Measurements from ENCODE around the gene BOLA2. TPM values are rescaled to one million over a fixed set of nuclear protein-coding genes. Genes with fewer than 3 reads are reported as not detected.
"Not testable (repeated sequence)": the region's sequence is repeated elsewhere in the genome, so short reads cannot be mapped to it uniquely, and the experiment has no call there.

BOLA2 gene
- 10 to 100 TPM; 12.0 to 14.6 TPM for total RNA-seq

- not testable (repeated sequence) for H3K27me3 Mint-ChIP-seq (ENCODE audit: low read depth); H3K27ac Mint-ChIP-seq; DNase-seq; H3K4me3 Mint-ChIP-seq; H3K9me3 Mint-ChIP-seq; H3K36me3 Mint-ChIP-seq (ENCODE audit: insufficient read depth in 2 of 2); H3K4me1 Mint-ChIP-seq (ENCODE audit: low read depth)
- ATAC-seq (replicated peaks in 1 of 2), result peak; percentile 89
Observed at GRCh38 chr16:29454269-29454668, at the start of gene BOLA2, which contains the start of gene SLX1B. Gene BOLA2, minus strand, starts transcription at chr16:29454351. Its CDS starts 98 bp downstream, at chr16:29454253. Gene SLX1B, plus strand, starts transcription at chr16:29454533.

DNA sequence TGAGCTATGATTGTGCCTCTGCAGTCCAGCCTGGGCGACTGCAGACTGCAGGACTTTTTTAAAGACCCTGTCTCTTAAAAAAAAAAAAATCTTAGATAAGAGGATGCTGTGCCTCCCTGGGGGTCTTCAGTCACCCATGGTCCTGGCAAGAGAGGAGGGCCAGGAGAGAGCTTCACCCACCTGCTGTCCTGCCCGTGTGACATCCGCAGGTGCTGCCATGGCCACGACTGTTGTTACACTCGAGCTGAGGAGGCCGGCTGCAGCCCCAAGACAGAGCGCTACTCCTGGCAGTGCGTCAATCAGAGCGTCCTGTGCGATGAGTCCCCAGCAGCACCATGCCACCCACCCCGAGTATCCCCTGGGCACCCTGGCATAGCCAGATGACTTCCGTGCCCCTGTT is 28.1 kb upstream of the BOLA2 start:
- H3K9me3 Mint-ChIP-seq; ATAC-seq (replicated peaks in 1 of 2); H3K4me3 Mint-ChIP-seq; H3K4me1 Mint-ChIP-seq (ENCODE audit: low read depth); H3K27ac Mint-ChIP-seq; H3K36me3 Mint-ChIP-seq (ENCODE audit: insufficient read depth in 2 of 2); H3K27me3 Mint-ChIP-seq (ENCODE audit: low read depth): not testable (repeated sequence)
- peak in 1 of 2 donors; percentile 0 for DNase-seq

DNA sequence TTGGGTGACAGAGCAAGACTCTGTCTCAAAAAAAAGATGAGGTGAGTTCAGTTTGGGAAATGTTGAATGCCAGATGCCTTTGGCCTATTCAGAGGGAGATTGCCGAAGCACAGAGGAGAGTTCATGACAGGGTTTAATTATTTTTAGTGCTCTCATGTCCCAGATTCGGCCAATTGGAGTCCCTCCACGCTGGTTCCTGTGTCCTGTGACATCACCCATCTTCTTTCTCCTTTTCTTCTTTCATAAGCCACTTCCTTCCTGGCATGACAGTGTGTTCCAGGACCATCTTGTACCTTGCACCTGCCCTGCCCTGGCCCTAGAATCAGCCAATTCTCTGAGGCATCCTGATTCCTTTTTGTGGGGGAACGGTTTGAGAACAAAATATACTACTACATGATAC is 17.9 kb upstream of the BOLA2 start:
- H3K4me3 Mint-ChIP-seq; H3K27ac Mint-ChIP-seq; H3K27me3 Mint-ChIP-seq (ENCODE audit: low read depth); H3K9me3 Mint-ChIP-seq; DNase-seq; H3K36me3 Mint-ChIP-seq (ENCODE audit: insufficient read depth in 2 of 2); H3K4me1 Mint-ChIP-seq (ENCODE audit: low read depth): not testable (repeated sequence)
- peak; percentile 8 to 61 for ATAC-seq (replicated peaks in 1 of 2)

- not testable (repeated sequence) for ATAC-seq (replicated peaks in 1 of 2); H3K4me3 Mint-ChIP-seq; H3K4me1 Mint-ChIP-seq (ENCODE audit: low read depth); H3K27ac Mint-ChIP-seq; H3K27me3 Mint-ChIP-seq (ENCODE audit: low read depth); H3K36me3 Mint-ChIP-seq (ENCODE audit: insufficient read depth in 2 of 2); H3K9me3 Mint-ChIP-seq
- peak in 1 of 2 donors; percentile 1 for DNase-seq
Observed at GRCh38 chr16:29469660-29470059, 15.5 kb upstream of the BOLA2 start.

DNA sequence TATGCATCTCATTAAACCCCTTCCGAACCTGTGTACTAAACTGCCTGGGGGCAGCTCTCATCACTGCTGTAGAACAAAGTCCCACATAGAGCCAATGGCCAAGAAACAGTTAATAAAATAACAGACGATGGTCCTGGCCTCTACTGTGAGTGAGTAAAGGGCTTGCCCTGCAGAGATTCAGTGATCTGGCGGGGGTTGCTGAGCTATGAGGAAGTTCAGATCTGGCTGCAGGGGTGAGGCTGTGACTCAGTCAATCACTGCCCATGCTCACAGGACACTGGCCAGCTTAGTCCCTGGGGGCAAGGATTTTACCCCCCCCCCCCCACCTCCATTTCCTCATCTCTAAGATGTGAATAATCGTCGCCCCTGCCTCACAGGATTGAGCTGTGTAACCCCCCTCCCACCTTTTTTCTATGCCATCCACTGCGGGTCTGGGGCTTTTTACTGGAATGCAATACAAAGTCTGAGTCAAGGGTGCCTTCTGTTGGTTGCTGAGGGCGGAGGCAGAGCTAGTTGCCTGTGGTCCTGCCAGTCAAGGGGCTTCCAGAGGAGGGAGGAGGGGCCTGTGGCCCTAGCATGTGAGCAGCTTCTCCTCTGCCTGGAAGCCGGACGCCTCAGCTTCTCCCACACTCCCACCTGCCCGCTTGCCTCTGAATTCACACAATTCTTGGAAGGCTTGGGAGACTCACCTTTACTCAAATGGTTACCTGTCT is 13.7 kb upstream of the BOLA2 start:
- not testable (repeated sequence) for H3K27ac Mint-ChIP-seq; H3K9me3 Mint-ChIP-seq; H3K4me3 Mint-ChIP-seq; H3K36me3 Mint-ChIP-seq (ENCODE audit: insufficient read depth in 2 of 2); DNase-seq; H3K27me3 Mint-ChIP-seq (ENCODE audit: low read depth); H3K4me1 Mint-ChIP-seq (ENCODE audit: low read depth)
- ATAC-seq (replicated peaks in 1 of 2), result peak; percentile 42 to 45

- H3K4me1 Mint-ChIP-seq (ENCODE audit: low read depth); H3K36me3 Mint-ChIP-seq (ENCODE audit: insufficient read depth in 2 of 2); H3K27me3 Mint-ChIP-seq (ENCODE audit: low read depth); DNase-seq; H3K27ac Mint-ChIP-seq; H3K9me3 Mint-ChIP-seq; H3K4me3 Mint-ChIP-seq: not testable (repeated sequence)
- ATAC-seq (replicated peaks in 1 of 2), result peak; percentile 52 to 62
Observed at GRCh38 chr16:29466904-29467303, 12.8 kb upstream of the BOLA2 start.

GRCh38 chr16:29465985-29466824 is 12.1 kb upstream of the BOLA2 start:
- H3K36me3 Mint-ChIP-seq (ENCODE audit: insufficient read depth in 2 of 2); H3K4me3 Mint-ChIP-seq; DNase-seq; H3K27me3 Mint-ChIP-seq (ENCODE audit: low read depth); H3K27ac Mint-ChIP-seq; H3K9me3 Mint-ChIP-seq; H3K4me1 Mint-ChIP-seq (ENCODE audit: low read depth): not testable (repeated sequence)
- peak; percentile 47 to 69 for ATAC-seq (replicated peaks in 1 of 2)

- DNase-seq; H3K9me3 Mint-ChIP-seq; H3K27me3 Mint-ChIP-seq (ENCODE audit: low read depth); H3K4me3 Mint-ChIP-seq; H3K27ac Mint-ChIP-seq; ATAC-seq (replicated peaks in 1 of 2); H3K36me3 Mint-ChIP-seq (ENCODE audit: insufficient read depth in 2 of 2); H3K4me1 Mint-ChIP-seq (ENCODE audit: low read depth): not testable (repeated sequence)
Observed at GRCh38 chr16:29460647-29461030, 6.5 kb upstream of the BOLA2 start.

DNA sequence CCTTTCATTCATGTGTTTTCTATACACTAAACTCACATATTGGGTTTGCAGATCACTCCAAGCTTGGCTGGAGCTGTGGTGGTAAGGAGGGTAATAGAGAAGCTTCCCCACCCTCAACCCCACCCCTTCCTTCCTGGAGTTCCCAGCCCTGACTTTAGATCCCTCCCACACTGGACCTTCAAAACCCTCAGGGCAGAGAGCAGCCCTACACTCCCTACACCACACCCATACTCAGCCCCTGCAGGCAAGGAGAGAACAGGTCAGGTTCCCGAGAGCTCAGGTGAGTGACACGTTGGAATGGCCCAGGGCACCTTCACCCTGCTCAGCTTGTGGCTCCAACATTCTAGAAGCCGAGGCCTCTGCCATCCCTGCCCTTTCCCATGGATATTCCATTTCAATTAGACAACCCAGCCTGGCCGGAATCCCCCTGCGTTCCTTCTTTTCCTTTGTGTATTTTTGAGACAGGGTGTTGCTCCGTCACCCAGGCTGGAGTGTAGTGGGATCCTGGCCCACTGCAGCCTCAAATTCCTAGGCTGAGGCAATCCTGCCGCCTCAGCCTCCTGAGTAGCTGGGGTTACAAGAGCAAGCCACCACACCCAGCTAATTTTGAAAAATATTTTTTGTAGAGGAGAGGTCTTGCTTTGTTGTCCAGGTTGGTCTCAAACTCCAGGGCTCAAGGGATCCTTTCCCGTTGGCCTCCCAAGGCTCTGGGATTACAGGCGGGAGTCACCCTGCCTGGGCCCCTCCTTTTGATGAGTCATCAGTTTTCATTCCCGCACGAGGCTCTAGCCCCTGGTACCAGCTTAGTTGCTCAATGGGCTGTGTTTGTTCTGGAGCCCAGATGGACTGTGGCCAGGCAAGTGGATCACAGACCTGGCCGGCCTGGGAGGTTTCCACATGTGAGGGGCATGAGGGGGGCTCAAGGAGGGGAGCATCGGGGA is 5.8 kb upstream of the BOLA2 start, which contains the start of gene SULT1A4:
TSS of gene SULT1A4 (plus strand) at position 208 of the 941 bp plus-strand sequence. CDS start 1,473 bp downstream, outside the sequence.
- not testable (repeated sequence) for ATAC-seq (replicated peaks in 1 of 2); H3K4me1 Mint-ChIP-seq (ENCODE audit: low read depth); H3K36me3 Mint-ChIP-seq (ENCODE audit: insufficient read depth in 2 of 2); H3K27me3 Mint-ChIP-seq (ENCODE audit: low read depth); H3K27ac Mint-ChIP-seq; H3K9me3 Mint-ChIP-seq; DNase-seq; H3K4me3 Mint-ChIP-seq

GRCh38 chr16:29457660-29458059 is 3.5 kb upstream of the BOLA2 start:
- not testable (repeated sequence) for H3K27ac Mint-ChIP-seq; DNase-seq; H3K27me3 Mint-ChIP-seq (ENCODE audit: low read depth); H3K9me3 Mint-ChIP-seq; ATAC-seq (replicated peaks in 1 of 2); H3K4me3 Mint-ChIP-seq; H3K4me1 Mint-ChIP-seq (ENCODE audit: low read depth); H3K36me3 Mint-ChIP-seq (ENCODE audit: insufficient read depth in 2 of 2)

GRCh38 chr16:29454828-29455227 is 677 bp upstream of the BOLA2 start:
- not testable (repeated sequence) for H3K4me1 Mint-ChIP-seq (ENCODE audit: low read depth); H3K27me3 Mint-ChIP-seq (ENCODE audit: low read depth); H3K27ac Mint-ChIP-seq; DNase-seq; H3K36me3 Mint-ChIP-seq (ENCODE audit: insufficient read depth in 2 of 2); H3K9me3 Mint-ChIP-seq; H3K4me3 Mint-ChIP-seq
- peak; percentile 76 to 77 for ATAC-seq (replicated peaks in 1 of 2)

DNA sequence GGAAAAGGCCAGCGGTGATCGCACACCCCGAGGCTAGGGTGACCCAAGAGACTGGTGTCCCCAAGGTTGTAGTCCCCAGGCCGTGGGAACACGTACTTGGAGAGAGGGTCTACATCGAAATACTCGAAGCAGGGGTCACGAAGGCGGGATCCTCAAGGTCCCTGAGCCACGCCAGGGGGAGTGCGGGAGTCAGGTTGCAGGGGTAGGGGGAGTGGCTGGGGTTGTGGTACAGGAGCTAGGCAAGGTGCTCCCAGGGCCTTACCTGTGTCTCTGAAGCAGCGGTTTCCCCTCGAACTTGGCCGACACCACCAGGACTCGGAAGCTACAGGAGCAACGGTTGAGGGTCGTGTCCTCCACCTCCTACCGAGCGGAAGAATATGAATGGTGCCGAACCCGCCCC is 397 bp downstream of the BOLA2 start:
- not testable (repeated sequence) for H3K9me3 Mint-ChIP-seq; H3K27ac Mint-ChIP-seq; H3K27me3 Mint-ChIP-seq (ENCODE audit: low read depth); H3K4me1 Mint-ChIP-seq (ENCODE audit: low read depth); H3K36me3 Mint-ChIP-seq (ENCODE audit: insufficient read depth in 2 of 2); DNase-seq; H3K4me3 Mint-ChIP-seq
- peak; percentile 12 to 17 for ATAC-seq (replicated peaks in 1 of 2)

- DNase-seq; ATAC-seq (replicated peaks in 1 of 2); H3K27ac Mint-ChIP-seq; H3K4me3 Mint-ChIP-seq; H3K4me1 Mint-ChIP-seq (ENCODE audit: low read depth); H3K9me3 Mint-ChIP-seq; H3K27me3 Mint-ChIP-seq (ENCODE audit: low read depth); H3K36me3 Mint-ChIP-seq (ENCODE audit: insufficient read depth in 2 of 2): not testable (repeated sequence)
Observed at GRCh38 chr16:29425390-29425789, 28.8 kb downstream of the BOLA2 start.

All from activated T-cell treated with anti-CD3 and anti-CD28 coated beads, Interleukin-2, amount 50 U/mL, for 72 hours (primary cell).